OCI-LY1 (cell line): ENCODE data around the gene NEURL1.

Experiments used
- H2AFZ ChIP-seq: fragments of 200-600 bp; sonication (generic), shearing (Covaris generic); 2 replicates; pipeline ENCODE4 v1.6.0; 2014; ENCODE audit warnings: antibody characterized with exemption, mild to moderate bottlenecking, low read length
- H3F3A ChIP-seq: fragments of 200-600 bp; sonication (generic), shearing (Covaris generic); 2 replicates; pipeline ENCODE4 v1.6.0; 2014; ENCODE audit warnings: mild to moderate bottlenecking, antibody characterized with exemption, low read length, moderate library complexity; ENCODE audit not compliant: insufficient read depth
- H3K27ac ChIP-seq: fragments of 200-600 bp; sonication (generic); 2 replicates; pipeline ENCODE4 v1.5.1; 2014; ENCODE audit warnings: low read length, mixed run types, mild to moderate bottlenecking, low read depth; ENCODE audit not compliant: poor library complexity, severe bottlenecking
- H3K27me3 ChIP-seq: fragments of 200-600 bp; sonication (generic); 2 replicates; pipeline ENCODE4 v1.6.0; 2014; ENCODE audit warnings: antibody characterized with exemption, mild to moderate bottlenecking, low read length, moderate library complexity; ENCODE audit not compliant: insufficient read depth
- H3K36me3 ChIP-seq: fragments of 200-600 bp; sonication (generic); 2 replicates; pipeline ENCODE4 v1.6.1; 2014; ENCODE audit warnings: mild to moderate bottlenecking, antibody characterized with exemption, low read length, moderate library complexity, mixed read lengths; ENCODE audit not compliant: insufficient read depth
- H3K4me1 ChIP-seq: fragments of 200-600 bp; sonication (generic); 2 replicates; pipeline ENCODE4 v1.5.1; 2014; ENCODE audit warnings: mild to moderate bottlenecking, low read length, moderate library complexity; ENCODE audit not compliant: insufficient read depth, severe bottlenecking
- H3K4me2 ChIP-seq: fragments of 200-600 bp; sonication (generic), shearing (Covaris generic); 2 replicates; pipeline ENCODE4 v1.6.1; 2014; ENCODE audit warnings: low read length
- H3K4me3 ChIP-seq: fragments of 200-600 bp; sonication (generic); 2 replicates; pipeline ENCODE4 v1.5.1; 2014; ENCODE audit warnings: low read length, low read depth, mild to moderate bottlenecking, mixed read lengths; ENCODE audit not compliant: poor library complexity, severe bottlenecking
- H3K79me2 ChIP-seq: fragments of 200-600 bp; shearing (Covaris generic); 2 replicates; pipeline ENCODE4 v1.6.1; 2016; ENCODE audit warnings: mixed run types, low read length, mixed read lengths; ENCODE audit not compliant: insufficient read depth
- H3K9ac ChIP-seq: fragments of 200-600 bp; sonication (generic), shearing (Covaris generic); 2 replicates; pipeline ENCODE4 v1.6.1; 2014; ENCODE audit warnings: mild to moderate bottlenecking, low read length, mixed read lengths
- H3K9me2 ChIP-seq: fragments of 200-600 bp; sonication (generic), shearing (Covaris generic); 2 replicates; pipeline ENCODE4 v1.6.1; 2014; ENCODE audit warnings: low read depth, mild to moderate bottlenecking, low read length, mixed read lengths
- H3K9me3 ChIP-seq: fragments of 200-600 bp; shearing (Covaris generic); 2 replicates; pipeline ENCODE4 v1.6.1; 2014; ENCODE audit warnings: low read length, mixed read lengths
- H4K20me1 ChIP-seq: fragments of 200-600 bp; sonication (generic), shearing (Covaris generic); 2 replicates; pipeline ENCODE4 v1.6.0; 2016; ENCODE audit warnings: mild to moderate bottlenecking, low read length; ENCODE audit not compliant: insufficient read depth
- CTCF ChIP-seq: fragments of 200-600 bp; sonication (generic), shearing (Covaris generic); IDR thresholded peaks from 2 replicates; pipeline ENCODE4 v1.5.1; 2017; ENCODE audit warnings: mild to moderate bottlenecking, antibody characterized with exemption, low read length, moderate library complexity, mixed read lengths
- EZH2 ChIP-seq: fragments of 200-600 bp; sonication (generic), shearing (Covaris generic); IDR thresholded peaks from 2 replicates; pipeline ENCODE4 v1.8.0; 2017; ENCODE audit warnings: borderline replicate concordance, mixed run types, mild to moderate bottlenecking, antibody characterized with exemption, low read length, moderate library complexity, mixed read lengths

Gene NEURL1

GRCh38 chr10:103589074-103589630 lies 95.6 kb downstream of the NEURL1 start:
- Histone ChIP-seq H3F3A (no peaks in the 10 kb centered on the region), H3K36me3 (no peaks in the 10 kb centered on the region), H3K27ac (no peak overlapping the region), H3K79me2 (no peaks in the 10 kb centered on the region), H4K20me1 (no peaks in the 10 kb centered on the region), H3K4me3 (no peak overlapping the region), H3K9me2 (no peaks in the 10 kb centered on the region), H3K4me1 (no peaks in the 10 kb centered on the region), H3K9me3 (no peaks in the 10 kb centered on the region), H3K9ac (no peak overlapping the region), H3K4me2 (no peak overlapping the region), H3K27me3 (peaks cover 6% of the 10 kb centered on the region; the same call in 1 of the 2 replicates), H2AFZ (no peak overlapping the region)
- TF ChIP-seq CTCF (no peak), EZH2 (no peak)

GRCh38 chr10:103590060-103590459 lies 96.6 kb downstream of the NEURL1 start:
- no peak overlapping the region for H3K9ac ChIP-seq
- H2AFZ ChIP-seq: no peak overlapping the region
- H3K36me3 ChIP-seq: no peaks in the 10 kb centered on the region
- no peaks in the 10 kb centered on the region for H3K9me3 ChIP-seq
- no peaks in the 10 kb centered on the region for H3K9me2 ChIP-seq
- H3K4me2 ChIP-seq: no peak overlapping the region
- H3K4me3 ChIP-seq: no peak overlapping the region
- no peaks in the 10 kb centered on the region for H4K20me1 ChIP-seq
- H3K4me1 ChIP-seq: no peaks in the 10 kb centered on the region
- H3K79me2 ChIP-seq: no peaks in the 10 kb centered on the region
- TF ChIP-seq EZH2 (no peak), CTCF (no peak)
- H3K27me3 ChIP-seq: peaks cover 6% of the 10 kb centered on the region; the same call in 1 of the 2 replicates
- no peak overlapping the region for H3K27ac ChIP-seq
- no peaks in the 10 kb centered on the region for H3F3A ChIP-seq

GRCh38 chr10:103590744-103591291 lies 97.3 kb downstream of the NEURL1 start:
- H3K36me3 ChIP-seq: no peaks in the 10 kb centered on the region
- TF ChIP-seq EZH2 (no peak), CTCF (no peak)
- no peaks in the 10 kb centered on the region for H3K9me3 ChIP-seq
- no peaks in the 10 kb centered on the region for H3K9me2 ChIP-seq
- H4K20me1 ChIP-seq: no peaks in the 10 kb centered on the region
- H3K4me3 ChIP-seq: no peak overlapping the region
- H3K27me3 ChIP-seq: peaks cover 9% of the 10 kb centered on the region; the same call in 1 of the 2 replicates
- no peaks in the 10 kb centered on the region for H3K79me2 ChIP-seq
- no peaks in the 10 kb centered on the region for H3F3A ChIP-seq
- H3K4me2 ChIP-seq: no peak overlapping the region
- H3K4me1 ChIP-seq: no peaks in the 10 kb centered on the region
- H2AFZ ChIP-seq: no peak overlapping the region
- H3K9ac ChIP-seq: no peak overlapping the region
- H3K27ac ChIP-seq: no peak overlapping the region
